Measurements from ENCODE around the gene GLRA2.
"Not testable (repeated sequence)": the region's sequence is repeated elsewhere in the genome, so short reads cannot be mapped to it uniquely, and the experiment has no call there.

GLRA2 gene

DNA sequence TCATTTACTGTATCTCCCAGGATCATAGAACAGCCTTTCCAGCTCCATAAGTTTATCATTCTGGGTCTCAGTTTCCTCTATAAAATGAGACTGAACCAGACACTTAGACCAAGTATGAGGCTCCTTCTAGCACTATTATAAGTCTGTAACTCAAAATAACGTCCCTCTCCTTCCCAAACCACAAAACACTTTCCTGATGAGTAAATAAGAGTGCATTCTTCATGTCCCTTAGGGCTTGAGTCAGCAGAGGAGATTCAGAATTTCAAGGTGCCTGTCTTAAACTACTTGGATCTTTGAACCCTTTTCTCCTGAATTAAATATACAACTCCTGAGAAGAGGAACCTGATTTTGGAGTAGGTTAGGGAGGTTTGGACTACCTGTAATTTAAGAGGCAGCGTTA lies 62.6 kb downstream of the GLRA2 start:
- no peak for DNase-seq (ENCODE audit: low read depth)

DNA sequence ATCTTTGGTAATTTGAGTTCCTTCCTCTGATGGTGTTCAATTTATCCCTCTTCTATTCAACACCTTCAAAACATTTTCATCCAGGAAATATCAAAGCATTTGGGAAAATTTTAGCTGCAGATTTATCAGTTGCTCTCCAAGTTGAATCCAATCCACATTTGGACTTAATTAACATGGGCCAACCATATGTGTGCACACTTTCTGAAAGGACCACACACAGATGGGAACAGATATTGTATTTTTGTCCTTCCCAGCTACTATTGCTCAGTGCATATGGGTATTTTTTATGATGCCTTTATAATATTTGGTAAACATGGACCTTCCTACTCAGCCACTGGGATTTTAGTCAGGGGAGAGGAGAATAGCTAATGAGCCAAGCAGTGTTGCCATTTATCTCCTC lies 65.2 kb downstream of the GLRA2 start:
- no peak for DNase-seq (ENCODE audit: low read depth)

DNA sequence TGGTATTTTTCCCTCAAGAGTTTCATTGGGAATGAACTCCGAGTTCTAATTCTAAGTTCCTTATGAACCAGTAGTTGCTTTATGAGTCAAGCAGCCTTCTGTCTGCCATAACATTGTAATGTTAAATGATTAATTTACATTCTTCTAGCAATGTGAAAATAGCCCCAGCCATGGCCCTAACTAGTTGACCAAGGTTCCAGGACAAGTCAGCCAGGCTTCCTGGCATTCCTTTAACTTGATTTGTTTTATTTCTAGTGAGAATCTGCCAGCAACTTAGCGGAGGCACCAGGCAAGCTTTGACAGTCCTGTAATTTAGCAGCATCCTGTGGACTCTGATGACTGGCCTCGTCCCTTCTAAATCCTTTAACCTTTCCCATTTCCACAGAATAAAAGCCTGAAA lies 69.0 kb downstream of the GLRA2 start:
- no peak for DNase-seq (ENCODE audit: low read depth)

DNA sequence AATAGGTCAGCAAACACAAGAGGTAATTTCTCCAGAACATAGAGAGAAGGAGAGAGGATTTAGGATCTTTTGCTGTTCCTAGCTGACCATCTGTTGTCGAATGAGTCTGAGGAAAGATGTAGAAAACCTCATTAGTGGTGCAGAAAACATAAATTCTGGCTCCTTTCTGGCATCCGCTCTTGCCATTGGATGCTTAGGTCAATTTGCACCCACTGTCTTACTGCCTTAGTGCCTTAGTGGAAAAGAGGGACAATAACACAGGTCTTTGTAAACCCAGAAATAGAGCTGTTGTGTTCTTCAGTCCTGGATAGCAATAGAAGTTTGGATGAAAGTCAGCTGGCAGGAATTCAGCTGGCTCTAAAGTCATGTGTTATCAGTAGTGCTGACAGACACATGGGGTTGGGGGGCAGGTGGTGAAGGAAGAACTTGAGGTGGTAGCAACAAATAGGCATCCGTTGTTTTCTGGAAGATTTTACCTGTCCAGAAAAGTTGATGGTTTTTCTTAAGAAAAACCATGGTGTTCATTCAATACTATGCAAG lies 78.2 kb downstream of the GLRA2 start:
- no peak for DNase-seq (ENCODE audit: low read depth)

DNA sequence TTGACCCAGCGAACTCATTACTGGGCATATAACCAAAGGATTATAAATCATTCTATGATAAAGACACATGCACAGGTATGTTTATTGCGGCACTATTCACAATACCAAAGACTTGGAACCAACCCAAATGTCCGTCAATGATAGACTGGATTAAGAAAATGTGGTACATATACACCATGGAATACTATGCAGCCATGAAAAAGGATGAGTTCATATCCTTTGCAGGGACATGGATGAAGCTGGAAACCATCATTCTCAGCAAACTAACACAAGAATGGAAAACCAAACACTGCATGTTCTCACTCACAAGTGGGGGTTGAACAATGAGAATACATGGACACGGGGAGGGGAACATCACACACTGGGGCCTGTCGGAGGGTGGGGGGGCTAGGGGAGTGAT lies 83.1 kb downstream of the GLRA2 start:
- DNase-seq (ENCODE audit: low read depth): not testable (repeated sequence)

DNA sequence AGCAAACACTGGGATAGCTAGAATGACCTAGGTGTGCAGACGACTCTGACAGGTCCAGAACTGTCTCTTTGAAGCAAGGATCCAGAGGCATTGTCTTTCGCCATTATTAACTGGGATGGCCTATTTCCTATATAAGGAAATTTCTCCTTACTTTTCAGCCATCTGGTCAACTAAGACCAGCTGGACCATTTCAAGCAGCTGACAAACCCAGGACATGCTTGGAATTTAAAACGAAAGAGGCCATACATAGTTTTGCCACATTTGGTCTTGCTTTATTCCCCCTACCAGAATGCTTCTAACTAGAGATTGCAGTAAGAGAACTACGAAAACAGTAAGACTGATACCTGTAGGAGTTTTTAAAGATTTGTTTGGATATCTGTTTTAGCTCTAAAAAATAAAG lies 87.0 kb downstream of the GLRA2 start:
- DNase-seq (ENCODE audit: low read depth): no peak

DNA sequence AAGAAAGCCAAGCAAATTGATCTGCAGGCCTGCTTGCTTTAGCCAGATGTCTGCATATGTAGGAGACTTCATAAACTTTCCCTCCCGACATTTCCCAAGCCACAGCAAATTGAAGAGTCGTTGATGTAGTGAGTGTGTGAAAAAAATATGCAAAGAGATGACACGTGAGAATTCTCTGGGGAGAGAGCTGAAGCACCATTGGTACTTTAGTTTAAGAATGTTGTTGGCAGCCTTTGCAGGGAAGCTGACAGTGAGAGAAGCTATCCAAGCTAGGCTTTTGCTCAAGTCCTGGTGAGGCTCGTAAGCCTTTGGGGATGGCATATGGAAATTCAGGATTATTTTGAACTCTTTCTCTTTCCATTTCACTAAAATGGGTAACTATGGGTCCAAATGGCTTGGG lies 87.5 kb downstream of the GLRA2 start:
- no peak for DNase-seq (ENCODE audit: low read depth)

DNA sequence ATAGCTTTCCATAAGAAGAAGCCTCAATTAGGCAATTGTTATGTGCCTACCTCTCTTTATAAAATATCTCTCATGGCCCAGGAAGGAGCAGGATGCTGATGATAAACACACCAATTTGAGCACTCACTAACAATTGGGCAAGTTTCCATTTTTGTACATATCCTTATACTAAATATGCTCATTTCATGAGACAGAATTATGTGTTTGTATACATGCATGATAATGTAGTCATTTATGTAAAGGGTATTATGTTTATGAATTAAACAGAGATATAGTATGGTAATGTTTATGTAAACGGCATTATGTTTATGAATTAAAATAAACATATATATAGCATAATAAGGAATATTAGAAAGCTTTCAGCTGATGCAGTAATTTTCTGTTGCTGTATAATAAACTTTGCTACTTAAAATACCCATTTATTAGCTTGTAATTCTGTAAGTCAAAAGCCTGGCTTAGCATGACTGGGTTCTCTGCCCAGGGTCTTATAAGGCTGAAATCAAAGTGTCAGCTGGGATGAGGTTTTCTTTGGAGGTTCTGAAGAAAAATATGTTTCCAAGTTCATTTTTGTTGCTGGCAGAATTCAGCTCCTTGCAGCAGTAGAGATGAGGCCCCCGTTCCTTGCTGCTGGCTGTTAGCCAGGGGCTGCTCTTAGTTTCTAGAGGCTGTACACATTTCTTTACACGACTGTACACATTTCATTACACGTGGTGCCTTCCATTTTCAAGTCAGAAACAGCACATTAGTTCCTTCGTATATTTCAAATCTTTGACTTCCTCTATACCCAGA lies 89.0 kb downstream of the GLRA2 start:
- DNase-seq (ENCODE audit: low read depth): no peak

DNA sequence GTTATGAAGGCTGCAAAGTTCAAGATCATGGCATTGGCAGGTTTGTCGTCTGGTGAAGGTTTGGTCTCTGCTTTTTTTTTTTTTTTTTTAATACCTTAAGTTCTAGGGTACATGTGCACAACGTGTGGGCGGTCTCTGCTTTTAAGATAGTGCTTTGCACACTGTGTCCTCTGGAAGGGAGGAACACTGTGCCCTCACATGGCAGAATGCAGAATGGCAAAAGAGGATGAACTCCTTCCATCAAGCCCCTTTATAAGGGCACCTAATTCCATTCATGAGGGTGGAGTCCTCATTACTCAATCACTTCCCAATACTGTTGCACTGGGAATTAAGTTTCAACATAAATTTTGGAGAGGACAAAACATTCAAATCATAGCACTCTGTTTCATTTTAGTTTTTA lies 101.4 kb downstream of the GLRA2 start:
- DNase-seq (ENCODE audit: low read depth): no peak

DNA sequence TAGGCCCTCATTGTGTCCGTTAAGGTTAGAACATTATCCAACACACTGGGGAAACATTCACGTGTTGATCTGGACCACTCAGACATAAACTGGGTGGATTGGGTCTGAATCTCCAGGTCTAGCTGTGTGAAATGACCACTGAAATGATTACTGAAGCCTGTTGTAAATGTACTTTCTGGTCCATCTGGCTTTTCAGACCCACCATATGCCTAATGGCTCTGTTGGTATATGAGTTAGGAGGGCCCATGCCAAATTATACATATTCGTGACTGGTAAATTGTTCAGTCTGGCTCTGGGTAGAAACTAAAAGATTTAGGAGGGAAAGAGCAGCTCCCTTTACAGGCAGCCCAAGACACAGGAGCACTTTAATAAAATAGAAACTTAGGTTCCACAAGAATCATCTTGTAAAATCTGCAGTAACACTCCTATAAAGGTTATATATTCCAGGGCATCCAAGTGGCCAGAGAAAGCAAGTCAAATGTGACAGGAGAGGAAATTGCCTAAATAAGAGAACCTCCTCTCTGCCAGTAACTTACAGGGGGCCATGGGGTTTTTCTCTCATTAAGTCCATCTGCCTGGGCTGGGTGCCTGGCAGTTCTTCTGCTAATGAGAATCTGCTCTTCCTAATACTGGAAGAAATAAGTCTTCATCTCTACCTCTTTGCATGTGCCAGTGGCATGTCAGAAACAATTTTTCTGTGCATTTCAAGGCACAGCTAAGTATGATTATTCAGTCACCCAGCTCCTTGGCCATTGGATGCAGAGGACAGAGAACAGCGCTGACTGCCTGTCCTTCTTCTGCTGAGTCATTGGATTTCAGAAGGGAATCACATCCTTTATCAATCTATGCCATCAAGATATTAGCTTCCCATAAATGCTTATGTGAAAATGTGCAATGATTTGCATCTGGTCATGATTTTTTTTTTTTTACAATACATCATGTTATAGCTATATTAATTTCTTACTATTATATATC lies 112.6 kb downstream of the GLRA2 start:
- DNase-seq (ENCODE audit: low read depth): no peak

DNA sequence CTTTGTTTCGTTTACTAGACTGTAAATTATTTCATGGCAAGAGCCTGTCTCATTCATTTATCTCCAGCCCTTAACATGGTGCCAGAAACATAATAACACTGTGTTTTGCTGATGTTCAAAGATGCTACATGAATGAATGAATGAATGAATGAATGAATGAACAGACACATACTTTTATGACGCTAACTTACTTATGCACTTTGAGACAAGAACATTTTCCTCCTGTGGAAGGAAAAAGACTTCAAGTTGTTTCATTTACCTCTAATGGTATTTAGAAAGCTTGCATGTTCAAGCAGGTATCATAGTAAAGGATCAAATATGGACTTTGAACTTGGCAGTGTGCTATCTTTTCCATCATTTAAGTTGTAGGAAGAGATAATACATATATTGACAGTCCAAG lies 131.6 kb downstream of the GLRA2 start:
- no peak for DNase-seq (ENCODE audit: low read depth)

DNA sequence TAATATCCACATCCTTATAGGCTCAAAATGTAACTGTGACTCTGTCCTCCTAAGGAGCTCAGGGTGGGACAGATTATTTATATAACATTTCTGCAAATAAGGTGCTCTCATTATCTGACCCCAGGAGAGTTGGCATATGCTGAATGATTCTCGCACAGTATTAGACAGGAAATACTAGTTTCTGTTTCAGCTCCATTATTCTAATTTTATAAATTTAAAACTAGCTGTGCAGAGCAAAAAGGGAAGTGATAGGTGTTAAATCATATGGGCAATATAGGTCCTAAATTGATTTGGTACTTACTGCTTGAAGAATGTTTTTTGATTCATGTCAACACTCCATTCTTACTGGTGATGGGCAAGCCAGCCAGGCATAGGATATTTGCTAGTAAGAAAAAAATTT lies 141.5 kb downstream of the GLRA2 start:
- DNase-seq (ENCODE audit: low read depth): no peak

DNA sequence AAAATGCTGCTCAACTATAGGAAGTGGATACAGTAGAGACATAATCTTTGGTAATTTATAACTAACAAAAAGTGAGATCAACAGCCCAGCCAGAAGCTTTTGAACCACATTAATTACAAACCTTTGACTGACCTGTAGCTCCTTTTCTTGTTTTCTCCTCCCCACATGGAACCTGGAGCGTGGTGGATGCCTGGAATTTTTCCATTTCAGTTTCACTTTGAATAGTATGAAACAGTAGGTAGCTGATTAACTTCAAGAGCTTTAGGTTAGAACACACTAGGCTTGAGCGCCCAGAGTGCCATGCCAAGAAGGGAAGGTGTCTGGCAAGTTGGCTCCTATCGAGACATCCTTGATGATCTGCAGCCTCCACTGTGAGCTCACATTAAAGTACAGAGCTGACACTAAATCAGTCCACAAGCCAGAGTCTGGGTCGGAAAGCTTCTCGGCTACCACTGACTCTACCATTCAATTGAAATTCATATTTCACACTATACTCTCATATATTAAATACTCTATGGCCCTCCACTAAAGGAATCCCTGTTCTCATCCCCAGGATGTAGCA lies 143.4 kb downstream of the GLRA2 start:
- DNase-seq (ENCODE audit: low read depth): no peak

DNA sequence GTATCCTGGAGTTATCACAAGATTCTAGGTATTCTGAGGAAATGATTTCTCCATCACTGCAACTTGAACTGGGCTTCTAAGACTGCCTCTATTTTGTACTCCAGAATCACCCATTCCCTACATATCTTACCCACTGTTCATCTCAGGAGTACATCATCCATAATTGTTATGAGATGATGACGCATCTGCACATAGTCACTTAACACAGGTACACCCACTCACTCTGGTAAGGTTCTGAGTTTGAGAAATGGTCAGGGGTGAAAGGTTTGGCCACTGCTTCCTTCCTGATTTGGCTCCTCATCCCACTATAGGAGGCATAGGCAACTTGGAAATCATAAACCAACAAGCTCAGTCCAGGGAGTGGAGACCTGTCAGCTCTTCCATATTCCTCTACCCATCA lies 143.9 kb downstream of the GLRA2 start:
- DNase-seq (ENCODE audit: low read depth): no peak

DNA sequence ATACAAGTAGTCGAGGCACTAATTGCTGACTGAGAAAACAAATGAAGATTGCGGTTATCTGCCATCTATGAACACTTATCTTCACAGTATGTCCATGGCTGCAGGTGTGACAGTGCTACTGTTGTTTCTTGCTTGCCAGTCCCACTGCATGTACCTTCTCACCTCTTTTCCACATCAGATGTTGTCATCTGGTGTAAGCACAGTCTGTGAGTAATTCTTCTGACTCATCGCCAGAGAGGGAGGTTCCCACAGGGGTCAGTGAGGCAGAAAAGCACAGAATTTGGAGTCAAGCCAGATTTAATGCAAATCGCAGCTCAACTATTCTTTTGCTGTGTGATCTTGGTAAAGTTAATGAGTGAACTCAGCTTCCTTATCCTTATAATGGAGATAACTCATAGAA lies 144.4 kb downstream of the GLRA2 start:
- no peak for DNase-seq (ENCODE audit: low read depth)

DNA sequence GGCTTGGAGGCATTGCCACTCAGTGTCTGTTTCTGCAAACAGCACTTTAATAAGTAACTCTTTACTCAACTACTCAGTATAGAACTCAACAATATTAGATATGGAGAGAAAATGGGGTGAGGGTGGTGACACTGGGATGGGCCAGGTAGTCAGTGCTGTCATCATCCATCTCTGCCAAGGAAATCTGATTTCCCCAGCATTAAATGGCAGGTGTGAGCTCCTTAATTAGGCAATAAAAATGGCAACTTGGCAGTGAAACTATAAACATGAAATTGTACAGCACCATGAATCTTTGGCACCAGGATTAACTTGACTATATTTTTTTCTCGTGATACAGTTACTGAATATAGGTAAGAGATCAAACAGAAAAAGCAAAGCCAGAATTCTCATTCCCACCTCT lies 146.2 kb downstream of the GLRA2 start:
- no peak for DNase-seq (ENCODE audit: low read depth)

DNA sequence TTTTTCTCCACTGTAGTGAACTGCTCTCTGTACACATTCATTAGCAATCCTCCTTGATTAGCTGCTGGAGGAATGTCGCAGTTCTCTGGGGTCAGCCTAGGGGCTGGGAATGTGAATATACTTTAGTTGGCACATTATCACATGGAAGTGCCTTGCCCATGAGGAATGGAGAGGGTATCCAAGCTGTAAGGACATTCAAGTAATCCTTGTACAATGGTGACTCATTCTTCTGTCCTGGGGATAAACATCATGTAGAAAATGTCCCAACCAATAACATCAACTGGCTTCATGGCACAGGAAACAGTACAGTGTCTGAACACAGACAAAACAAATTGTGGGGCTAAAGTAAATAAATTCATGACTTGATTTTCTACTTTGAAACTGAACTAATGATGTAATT lies 147.1 kb downstream of the GLRA2 start:
- no peak for DNase-seq (ENCODE audit: low read depth)

DNA sequence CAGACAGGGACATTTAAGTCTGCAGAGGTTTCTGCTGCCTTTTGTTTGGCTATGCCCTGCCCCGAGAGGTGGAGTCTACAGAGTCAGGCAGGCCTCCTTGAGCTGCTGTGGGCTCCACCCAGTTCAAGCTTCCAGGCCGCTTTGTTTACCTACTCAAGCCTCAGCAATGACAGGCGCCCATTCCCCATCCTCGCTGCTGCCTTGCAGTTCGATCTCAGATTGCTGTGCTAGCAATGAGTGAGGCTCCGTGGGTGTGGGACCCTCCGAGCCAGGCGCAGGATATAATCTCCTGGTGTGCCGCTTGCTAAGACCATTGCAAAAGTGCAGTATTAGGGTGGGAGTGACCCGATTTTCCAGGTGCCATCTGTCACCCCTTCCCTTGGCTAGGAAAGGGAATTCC lies 159.0 kb downstream of the GLRA2 start:
- DNase-seq (ENCODE audit: low read depth): not testable (repeated sequence)

DNA sequence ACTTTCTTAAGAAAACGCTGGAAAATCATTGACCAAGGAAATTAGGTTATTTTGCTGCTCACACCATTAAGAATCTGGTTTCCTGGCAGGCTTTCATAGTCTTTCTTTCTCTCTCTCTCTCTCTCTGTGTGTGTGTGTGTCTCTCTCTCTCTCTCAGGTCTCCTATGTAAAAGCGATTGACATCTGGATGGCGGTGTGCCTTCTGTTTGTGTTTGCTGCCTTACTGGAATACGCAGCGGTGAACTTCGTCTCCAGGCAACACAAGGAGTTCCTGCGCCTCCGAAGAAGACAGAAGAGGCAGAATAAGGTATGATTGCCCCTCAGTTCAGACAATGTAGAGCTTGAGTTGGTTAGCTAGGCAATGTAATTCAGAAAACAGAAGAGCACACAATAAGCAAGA lies 161.2 kb downstream of the GLRA2 start:
- DNase-seq (ENCODE audit: low read depth): no peak

DNA sequence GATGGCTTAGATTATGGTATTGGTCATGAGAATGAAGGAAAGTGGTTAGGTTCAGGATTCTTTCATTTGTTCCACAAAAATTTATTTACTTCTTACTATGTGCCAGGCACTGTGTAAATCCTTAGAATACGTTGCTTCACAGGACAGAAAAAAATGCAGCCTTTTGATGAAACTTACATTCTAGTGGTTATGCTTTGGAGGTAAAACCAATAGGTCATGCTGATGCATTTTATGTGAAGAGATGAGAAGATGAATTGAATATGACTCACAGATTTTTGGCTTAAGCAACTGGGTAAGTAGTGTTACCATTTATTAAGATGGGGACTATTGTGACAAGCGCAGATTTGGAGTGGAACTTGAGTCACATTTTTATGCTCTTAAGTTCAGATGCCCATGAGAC lies 165.3 kb downstream of the GLRA2 start:
- no peak for DNase-seq (ENCODE audit: low read depth)

DNA sequence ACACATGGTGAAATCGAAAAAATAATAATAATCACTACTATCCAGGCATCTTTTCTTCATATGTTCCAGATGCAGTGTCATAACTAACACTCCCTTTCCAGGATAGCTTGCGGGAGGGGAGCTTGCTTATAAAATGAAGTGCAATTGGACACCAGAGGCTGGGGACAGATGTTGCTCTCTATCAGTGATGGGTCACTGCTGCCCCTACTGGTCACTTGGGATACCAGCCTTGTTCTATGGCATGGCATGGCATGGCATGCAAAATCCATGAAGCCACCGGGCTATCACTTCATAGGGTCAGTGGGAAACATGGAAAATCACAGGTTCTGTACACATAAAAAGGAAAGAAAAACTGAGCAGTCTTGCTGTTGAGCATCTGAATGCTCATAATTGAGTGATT lies 168.1 kb downstream of the GLRA2 start:
- DNase-seq (ENCODE audit: low read depth): no peak

DNA sequence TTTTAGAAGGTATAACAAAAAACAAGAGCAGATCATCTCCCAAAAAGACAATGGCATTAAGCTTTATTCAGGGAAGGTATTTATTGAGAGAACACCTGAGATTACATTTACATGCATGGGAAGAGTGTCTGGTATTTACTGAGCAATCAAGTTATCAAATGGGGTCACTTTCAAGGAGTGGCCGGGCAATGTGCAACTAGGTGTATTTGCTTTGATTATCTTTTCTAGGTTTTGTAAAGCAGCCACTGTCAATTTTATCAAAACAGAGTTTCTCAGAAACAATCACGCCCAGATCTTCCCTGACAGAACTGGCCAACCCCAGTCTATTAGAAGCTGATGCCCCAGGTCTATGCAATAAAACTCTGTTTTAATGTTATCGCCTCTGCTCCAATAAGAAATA lies 169.5 kb downstream of the GLRA2 start:
- DNase-seq (ENCODE audit: low read depth): no peak

DNA sequence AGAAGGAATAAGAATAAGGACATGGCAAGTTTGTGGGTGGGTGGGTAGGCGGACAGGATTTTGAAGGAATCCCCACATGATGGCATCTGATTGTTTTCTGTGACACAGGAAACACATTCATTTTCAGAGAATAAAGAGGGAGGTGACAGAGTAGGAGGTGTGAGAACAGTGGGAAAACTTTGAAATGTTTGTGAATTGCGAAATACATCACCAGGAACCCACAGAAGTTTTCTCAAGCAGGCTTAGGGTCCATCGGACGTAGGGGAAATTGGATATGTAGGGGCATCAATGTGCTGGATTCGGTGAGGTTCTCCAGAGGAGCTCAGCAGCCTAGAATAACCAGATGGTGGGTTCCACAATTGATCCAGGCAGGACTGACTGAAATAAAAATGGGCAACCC lies 171.6 kb downstream of the GLRA2 start:
- DNase-seq (ENCODE audit: low read depth): no peak
